Measurements from ENCODE around the gene PERM1. TPM values are rescaled to one million over a fixed set of nuclear protein-coding genes. Genes with fewer than 3 reads are reported as not detected.

Gene PERM1
- total and polyA plus RNA-seq, 2 experiments from 2014 or later, result 0.45 TPM; not detected in 1

DNA sequence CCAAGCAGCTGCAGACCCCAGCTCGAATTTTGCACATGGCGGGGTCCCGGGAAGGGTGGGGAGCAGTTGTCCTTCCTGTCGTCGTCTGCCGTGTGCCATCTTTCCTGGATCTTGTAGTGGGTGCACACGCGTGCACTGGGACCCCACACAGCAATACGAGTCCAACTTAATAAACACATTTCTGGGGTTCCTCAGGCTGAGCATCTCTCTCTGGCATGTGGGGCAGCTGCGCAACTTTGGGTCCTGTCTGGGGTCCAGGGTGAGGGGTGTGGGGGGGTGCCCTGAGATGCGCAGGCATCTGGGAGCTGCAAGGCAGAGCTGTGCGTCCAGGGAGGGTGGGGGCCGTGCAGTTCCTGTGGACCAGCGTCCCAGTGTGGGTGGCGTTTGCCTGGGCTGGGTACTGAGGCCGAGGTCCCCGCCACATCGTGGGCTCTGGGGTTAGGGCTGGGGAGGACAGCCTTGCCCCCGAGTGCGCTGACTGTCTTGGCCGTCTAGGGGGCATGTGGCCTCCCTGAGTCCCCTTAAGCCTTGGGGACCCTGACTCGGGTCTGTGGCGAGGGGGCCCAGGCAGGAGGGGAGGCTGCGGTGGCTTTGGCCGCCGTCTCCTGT is 16.3 kb downstream of the PERM1 start:
- H3K27ac ChIP-seq, result peak overlapping the region; percentile 67
- 72 to 74% methylated on average over 22 to 26 of the region's 26 CpGs for WGBS, 2 experiments (ENCODE audit: low coverage in 1 of 2, low lambda C conversion rate in 2 of 2, missing lambda C conversion rate in 2 of 2)

DNA sequence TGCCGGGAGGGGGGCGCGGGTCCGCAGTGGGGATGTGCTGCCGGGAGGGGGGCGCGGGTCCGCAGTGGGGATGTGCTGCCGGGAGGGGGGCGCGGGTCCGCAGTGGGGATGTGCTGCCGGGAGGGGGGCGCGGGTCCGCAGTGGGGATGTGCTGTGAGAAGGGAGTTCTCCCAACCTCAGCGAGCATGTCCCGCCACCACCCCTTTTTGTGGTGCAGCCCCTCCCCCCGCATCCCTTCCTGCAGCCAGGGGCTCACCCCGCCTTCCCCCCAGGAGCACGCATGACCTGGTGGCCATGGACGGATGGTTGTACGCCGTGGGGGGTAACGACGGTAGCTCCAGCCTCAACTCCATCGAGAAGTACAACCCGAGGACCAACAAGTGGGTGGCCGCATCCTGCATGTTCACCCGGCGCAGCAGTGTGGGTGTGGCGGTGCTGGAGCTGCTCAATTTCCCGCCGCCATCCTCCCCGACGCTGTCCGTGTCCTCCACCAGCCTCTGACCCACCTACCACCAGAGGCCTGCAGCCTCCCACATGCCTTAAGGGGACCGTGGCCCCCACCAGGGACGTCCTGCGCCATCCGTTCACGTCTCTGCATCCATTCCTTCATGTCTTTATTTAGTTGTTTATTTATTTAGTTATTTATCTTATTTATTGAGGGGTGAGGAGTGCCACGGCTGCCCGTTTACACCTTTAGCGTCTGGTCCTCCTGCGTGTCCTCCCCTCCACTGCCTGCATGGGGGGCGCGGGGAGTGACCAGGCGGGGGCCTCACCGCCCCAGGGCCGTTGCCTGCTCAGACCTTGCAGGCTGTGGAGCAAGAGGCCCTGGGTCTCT is 17.0 kb downstream of the PERM1 start:
- Histone ChIP-seq H3K4me3 (no peak overlapping the region), H2AFZ (no peak overlapping the region), H3K9me2 (ENCODE audit: insufficient read depth) (no peaks in the 10 kb centered on the region), H3K27me3 (replicated peaks; ENCODE audit: insufficient read depth) (no peaks in the 10 kb centered on the region), H3K36me3 (ENCODE audit: low read depth) (no peaks in the 10 kb centered on the region), H3K9me3 (ENCODE audit: low read depth) (no peaks in the 10 kb centered on the region), H3K4me1 (ENCODE audit: insufficient read depth) (0 out of 2 replicates have a peak, but pooled peaks cover 9% of the 10 kb centered on the region), H3K79me2 (ENCODE audit: insufficient read depth) (peaks cover 5% of the 10 kb centered on the region; the same call in 1 of the 2 replicates), H3K9ac (no peak overlapping the region), H3K27ac (no peak overlapping the region), H4K20me1 (ENCODE audit: insufficient read depth) (no peaks in the 10 kb centered on the region), H3K4me2 (ENCODE audit: unreplicated experiment) (no peak overlapping the region), H3F3A (ENCODE audit: insufficient read depth) (no peaks in the 10 kb centered on the region)
- DNase-seq, result no peak
- 94 to 98% methylated on average over 30 to 44 of the region's 51 CpGs for WGBS, 2 experiments (ENCODE audit: low coverage in 1 of 2, low lambda C conversion rate in 2 of 2, missing lambda C conversion rate in 2 of 2)
- in situ Hi-C loops (cut with MboI), result no loop called here
- TF ChIP-seq EZH2 (IDR thresholded peaks at IDR 0.05; ENCODE audit: insufficient read depth, poor library complexity, severe bottlenecking) (no peak), EZH2phosphoT487 (IDR thresholded peaks at IDR 0.05; ENCODE audit: insufficient read depth, low read depth) (no peak)

More for the DNA sequence above, 16.3 kb downstream of the PERM1 start:
- Histone ChIP-seq H3K4me1 (ENCODE audit: insufficient read depth) (0 out of 2 replicates have a peak, but pooled peaks cover 9% of the 10 kb centered on the region), H3F3A (ENCODE audit: insufficient read depth) (no peaks in the 10 kb centered on the region), H3K9ac (peak overlapping the region; percentile 78), H3K36me3 (ENCODE audit: low read depth) (no peaks in the 10 kb centered on the region), H3K9me2 (ENCODE audit: insufficient read depth) (no peaks in the 10 kb centered on the region), H4K20me1 (ENCODE audit: insufficient read depth) (no peaks in the 10 kb centered on the region), H3K27me3 (replicated peaks; ENCODE audit: insufficient read depth) (no peaks in the 10 kb centered on the region), H3K9me3 (ENCODE audit: low read depth) (no peaks in the 10 kb centered on the region), H3K4me2 (ENCODE audit: unreplicated experiment) (peak overlapping the region; percentile 77), H2AFZ (no peak overlapping the region), H3K4me3 (no peak overlapping the region), H3K79me2 (ENCODE audit: insufficient read depth) (peaks cover 5% of the 10 kb centered on the region; the same call in 1 of the 2 replicates)
- TF ChIP-seq EZH2 (IDR thresholded peaks at IDR 0.05; ENCODE audit: insufficient read depth, poor library complexity, severe bottlenecking), result no peak
- no peak for TF ChIP-seq EZH2phosphoT487 (IDR thresholded peaks at IDR 0.05; ENCODE audit: insufficient read depth, low read depth)
- no peak for DNase-seq
- in situ Hi-C loops (cut with MboI), result no loop called here

DNA sequence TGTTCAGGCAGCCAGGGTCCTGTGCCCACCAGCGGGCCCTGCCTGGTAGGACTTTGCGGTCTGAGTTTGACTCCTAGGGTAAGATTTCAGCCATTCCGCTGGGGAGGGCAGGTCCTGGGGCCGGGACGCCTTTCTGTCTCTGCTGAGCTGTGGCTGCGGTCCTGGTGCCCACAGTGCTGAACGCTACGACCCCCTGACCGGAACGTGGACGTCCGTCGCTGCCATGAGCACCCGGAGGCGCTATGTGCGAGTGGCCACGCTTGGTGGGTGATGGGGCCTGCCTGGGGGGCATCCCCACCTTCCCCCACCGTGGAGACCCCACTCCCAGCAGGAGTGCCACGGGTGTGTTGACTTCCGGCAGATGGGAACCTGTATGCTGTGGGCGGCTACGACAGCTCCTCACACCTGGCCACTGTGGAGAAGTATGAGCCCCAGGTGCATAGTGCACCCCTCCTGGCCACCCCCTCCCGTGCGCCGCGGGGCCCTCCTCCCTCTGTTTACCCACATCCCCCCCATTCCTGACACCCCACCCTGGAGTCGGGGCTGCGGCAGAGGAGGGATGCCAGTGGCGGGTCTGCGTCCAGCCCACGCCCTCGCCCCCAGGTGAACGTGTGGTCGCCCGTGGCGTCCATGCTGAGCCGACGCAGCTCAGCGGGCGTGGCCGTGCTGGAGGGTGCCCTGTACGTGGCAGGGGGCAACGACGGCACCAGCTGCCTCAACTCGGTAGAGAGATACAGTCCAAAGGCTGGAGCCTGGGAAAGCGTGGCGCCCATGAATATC is 18.0 kb downstream of the PERM1 start:
- TF ChIP-seq EZH2 (IDR thresholded peaks at IDR 0.05; ENCODE audit: insufficient read depth, poor library complexity, severe bottlenecking) (no peak), EZH2phosphoT487 (IDR thresholded peaks at IDR 0.05; ENCODE audit: insufficient read depth, low read depth) (no peak)
- in situ Hi-C loops (cut with MboI), result no loop called here
- Histone ChIP-seq H3K9ac (no peak overlapping the region), H3K4me3 (no peak overlapping the region), H3K4me1 (ENCODE audit: insufficient read depth) (0 out of 2 replicates have a peak, but pooled peaks cover 9% of the 10 kb centered on the region), H3K27ac (no peak overlapping the region), H3K79me2 (ENCODE audit: insufficient read depth) (peaks cover 6% of the 10 kb centered on the region), H2AFZ (no peak overlapping the region), H3K27me3 (replicated peaks; ENCODE audit: insufficient read depth) (no peaks in the 10 kb centered on the region), H3K4me2 (ENCODE audit: unreplicated experiment) (no peak overlapping the region), H4K20me1 (ENCODE audit: insufficient read depth) (no peaks in the 10 kb centered on the region), H3K9me2 (ENCODE audit: insufficient read depth) (no peaks in the 10 kb centered on the region), H3K9me3 (ENCODE audit: low read depth) (no peaks in the 10 kb centered on the region), H3F3A (ENCODE audit: insufficient read depth) (no peaks in the 10 kb centered on the region), H3K36me3 (ENCODE audit: low read depth) (no peaks in the 10 kb centered on the region)
- no peak for DNase-seq
- 92 to 93% methylated on average over 30 to 47 of the region's 47 CpGs for WGBS, 2 experiments (ENCODE audit: low coverage in 1 of 2, low lambda C conversion rate in 2 of 2, missing lambda C conversion rate in 2 of 2)

DNA sequence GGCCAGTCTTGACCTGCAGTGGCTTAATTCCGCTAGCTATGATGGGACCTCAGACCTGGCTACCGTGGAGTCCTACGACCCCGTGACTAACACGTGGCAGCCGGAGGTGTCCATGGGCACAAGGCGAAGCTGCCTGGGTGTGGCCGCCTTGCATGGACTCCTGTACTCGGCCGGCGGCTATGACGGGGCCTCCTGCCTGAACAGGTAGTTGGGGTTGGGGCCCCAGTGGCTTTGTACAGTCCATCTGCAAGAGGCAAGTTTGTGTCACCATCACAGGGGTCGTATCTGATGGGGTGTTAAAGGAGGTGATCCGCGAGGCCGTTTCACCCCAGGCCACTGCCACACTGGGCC is 18.6 kb downstream of the PERM1 start:
- no peak overlapping the region for H3K4me3 ChIP-seq
- H3K36me3 ChIP-seq (ENCODE audit: low read depth), result no peaks in the 10 kb centered on the region
- no peaks in the 10 kb centered on the region for H3K9me2 ChIP-seq (ENCODE audit: insufficient read depth)
- peaks cover 13% of the 10 kb centered on the region for H3K79me2 ChIP-seq (ENCODE audit: insufficient read depth)
- no peaks in the 10 kb centered on the region for H3F3A ChIP-seq (ENCODE audit: insufficient read depth)
- WGBS, 2 experiments (ENCODE audit: low coverage in 1 of 2, low lambda C conversion rate in 2 of 2, missing lambda C conversion rate in 2 of 2), result 87 to 93% methylated on average over 16 of the region's 16 CpGs
- no peak for TF ChIP-seq EZH2phosphoT487 (IDR thresholded peaks at IDR 0.05; ENCODE audit: insufficient read depth, low read depth)
- no peak for TF ChIP-seq EZH2 (IDR thresholded peaks at IDR 0.05; ENCODE audit: insufficient read depth, poor library complexity, severe bottlenecking)
- peaks cover 10% of the 10 kb centered on the region; the same call in 1 of the 2 replicates for H3K4me1 ChIP-seq (ENCODE audit: insufficient read depth)
- in situ Hi-C loops (cut with MboI), result no loop called here
- no peaks in the 10 kb centered on the region for H3K27me3 ChIP-seq (replicated peaks; ENCODE audit: insufficient read depth)
- DNase-seq, result no peak
- no peak overlapping the region for H3K4me2 ChIP-seq (ENCODE audit: unreplicated experiment)
- no peaks in the 10 kb centered on the region for H3K9me3 ChIP-seq (ENCODE audit: low read depth)
- no peak overlapping the region for H3K9ac ChIP-seq
- no peaks in the 10 kb centered on the region for H4K20me1 ChIP-seq (ENCODE audit: insufficient read depth)
- no peak overlapping the region for H3K27ac ChIP-seq
- no peak overlapping the region for H2AFZ ChIP-seq

Data from GM23248 (cell line).